GM12875 (cell line): Measurements from ENCODE around the gene RGS19.

Source experiments
- H3K4me3 ChIP-seq: one replicate; pipeline ENCODE4 v1.5.1; 2011; ENCODE audit warnings: low read depth, low read length, control low read depth
- CTCF ChIP-seq: IDR thresholded peaks from 2 replicates; pipeline ENCODE4 v1.5.1; 2011; ENCODE audit warnings: low read depth, mild to moderate bottlenecking, control low read depth, inconsistent platforms, low read length, moderate library complexity, borderline replicate concordance; ENCODE audit not compliant: insufficient read depth

Gene RGS19

GRCh38 chr20:64081624-64081964 is 2.3 kb upstream of the RGS19 start:
- no peak overlapping the region for H3K4me3 ChIP-seq
- TF ChIP-seq CTCF = no peak

GRCh38 chr20:64080813-64081623 is 1.7 kb upstream of the RGS19 start:
- H3K4me3 ChIP-seq = no peak overlapping the region
- TF ChIP-seq CTCF = no peak

- H3K4me3 ChIP-seq = peak within 1 kb of the TSS; percentile 71
- TF ChIP-seq CTCF = no peak
Measured at GRCh38 chr20:64080013-64080812, 895 bp upstream of the RGS19 start, which contains the start of gene OPRL1. TSS of gene OPRL1 (plus strand) at chr20:64080082. CDS start at chr20:64092721, 12,639 bp downstream.

DNA sequence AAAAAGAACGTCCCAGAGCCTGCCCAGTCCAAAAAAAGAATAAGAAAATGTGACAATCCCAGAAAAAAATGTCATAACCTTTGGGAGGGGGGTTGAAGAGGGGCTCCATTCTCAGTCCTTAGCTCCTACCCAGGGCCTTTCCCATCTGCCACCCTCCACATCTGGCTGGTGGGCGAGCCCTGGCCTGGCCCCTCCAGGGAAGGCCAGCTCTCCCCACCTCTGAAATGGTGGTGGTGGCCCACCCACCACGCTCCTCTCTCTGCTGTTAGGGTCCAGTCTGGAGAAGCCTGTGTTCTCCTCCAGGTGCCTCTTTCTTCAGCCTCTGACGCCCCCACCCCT is 415 bp downstream of the RGS19 start:
- peak overlapping the region; percentile 71 for H3K4me3 ChIP-seq
- no peak for TF ChIP-seq CTCF

GRCh38 chr20:64077876-64078551 is 1.3 kb downstream of the RGS19 start:
- no peak for TF ChIP-seq CTCF
- peak overlapping the region; percentile 71 for H3K4me3 ChIP-seq

DNA sequence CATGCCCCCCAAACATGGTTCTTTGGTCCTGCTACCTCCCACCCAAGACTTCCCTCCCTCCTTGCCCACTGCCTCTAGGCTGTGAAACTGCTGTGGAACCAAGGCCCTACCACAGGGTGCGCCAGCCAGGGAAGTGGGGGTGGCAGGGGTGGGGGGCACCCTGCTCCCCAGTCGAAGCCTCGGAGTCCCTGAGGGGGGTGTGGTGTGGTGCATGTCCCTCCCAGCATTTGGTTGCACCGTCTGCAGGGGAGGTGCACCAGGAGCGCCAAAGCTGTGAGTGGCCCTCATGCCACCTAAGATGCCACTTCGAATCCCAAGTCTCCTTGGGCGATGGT is 1.8 kb downstream of the RGS19 start:
- TF ChIP-seq CTCF = no peak
- H3K4me3 ChIP-seq = peak overlapping the region; percentile 71
